ENCODE results near the gene CCDC107.

- TF ChIP-seq POLR2A (IDR thresholded peaks at IDR 0.05) (no peak), CTCF (IDR thresholded peaks at IDR 0.05) (no peak)
Observed at GRCh38 chr9:35628389-35628991, 29.6 kb upstream of the CCDC107 start.
